ENCODE results near the gene SPRR4.

Gene SPRR4

DNA sequence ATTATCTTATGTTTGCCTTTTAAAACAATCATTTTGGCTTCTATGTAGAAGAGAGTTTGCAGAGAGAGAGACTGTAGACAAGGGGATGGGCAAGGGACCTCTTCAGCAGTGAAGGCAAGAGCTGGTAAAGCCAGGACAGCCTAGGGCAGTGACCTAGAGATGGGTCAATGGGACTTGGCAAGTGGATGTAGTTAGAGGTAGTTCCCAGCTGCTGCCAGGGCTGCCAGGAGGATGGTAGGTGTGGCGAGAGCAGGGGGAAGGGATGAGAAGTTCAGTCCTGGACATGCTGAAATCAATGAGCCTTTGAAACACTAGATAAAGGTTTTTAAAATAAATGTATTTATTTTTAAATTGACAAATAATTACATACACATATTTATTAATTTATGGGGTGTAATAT lies 29.8 kb upstream of the SPRR4 start:
- in situ Hi-C loops (cut with MboI; ENCODE audit: low sequenced_read_pairs, unreplicated experiment): loop anchor here (25.0 kb wide), 1 partner anchor 278 kb away; the partner anchor contains the start of gene LCE2D
- no peak for DNase-seq (ENCODE audit: low spot score)
- TF ChIP-seq, protein P1, sequence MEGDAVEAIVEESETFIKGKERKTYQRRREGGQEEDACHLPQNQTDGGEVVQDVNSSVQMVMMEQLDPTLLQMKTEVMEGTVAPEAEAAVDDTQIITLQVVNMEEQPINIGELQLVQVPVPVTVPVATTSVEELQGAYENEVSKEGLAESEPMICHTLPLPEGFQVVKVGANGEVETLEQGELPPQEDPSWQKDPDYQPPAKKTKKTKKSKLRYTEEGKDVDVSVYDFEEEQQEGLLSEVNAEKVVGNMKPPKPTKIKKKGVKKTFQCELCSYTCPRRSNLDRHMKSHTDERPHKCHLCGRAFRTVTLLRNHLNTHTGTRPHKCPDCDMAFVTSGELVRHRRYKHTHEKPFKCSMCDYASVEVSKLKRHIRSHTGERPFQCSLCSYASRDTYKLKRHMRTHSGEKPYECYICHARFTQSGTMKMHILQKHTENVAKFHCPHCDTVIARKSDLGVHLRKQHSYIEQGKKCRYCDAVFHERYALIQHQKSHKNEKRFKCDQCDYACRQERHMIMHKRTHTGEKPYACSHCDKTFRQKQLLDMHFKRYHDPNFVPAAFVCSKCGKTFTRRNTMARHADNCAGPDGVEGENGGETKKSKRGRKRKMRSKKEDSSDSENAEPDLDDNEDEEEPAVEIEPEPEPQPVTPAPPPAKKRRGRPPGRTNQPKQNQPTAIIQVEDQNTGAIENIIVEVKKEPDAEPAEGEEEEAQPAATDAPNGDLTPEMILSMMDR (IDR thresholded peaks at IDR 0.05; ENCODE audit: borderline replicate concordance, control extremely low read depth, extremely low read depth, insufficient read depth, missing control alignments): no peak

DNA sequence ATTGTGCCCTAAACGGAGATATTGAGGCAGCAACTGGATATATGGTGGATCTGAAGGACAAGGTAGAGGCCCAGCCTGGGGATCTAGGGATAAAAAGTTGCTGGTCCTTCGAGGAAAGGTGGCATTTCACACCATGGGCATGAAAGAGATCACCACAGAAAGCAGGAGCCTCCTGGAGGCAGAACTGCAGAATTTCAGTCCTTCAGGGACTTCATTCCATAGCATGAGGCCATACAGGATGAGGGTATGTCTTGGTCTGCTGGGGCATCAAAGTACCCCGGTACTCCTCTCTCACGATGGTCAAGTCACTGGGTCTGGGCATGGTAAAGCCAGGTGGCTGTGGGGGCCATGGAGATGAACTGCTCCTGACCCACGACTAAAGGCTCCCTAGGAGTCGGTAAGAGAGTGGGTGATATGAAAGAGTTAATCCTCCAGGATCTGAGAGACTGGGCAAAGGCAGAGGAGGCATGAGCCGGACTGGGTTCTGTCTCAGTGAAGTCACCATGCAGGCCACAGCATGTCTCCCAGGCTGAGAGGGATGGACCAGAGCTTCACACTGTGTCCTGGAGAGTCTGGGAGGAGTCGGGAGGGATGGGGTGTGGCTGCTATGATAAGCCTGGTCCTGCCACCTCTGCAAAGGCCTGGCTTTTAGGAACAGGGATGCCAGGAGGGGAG lies 29.3 kb upstream of the SPRR4 start:
- in situ Hi-C loops (cut with MboI; ENCODE audit: low sequenced_read_pairs, unreplicated experiment): loop anchor here (25.0 kb wide), 1 partner anchor 279 kb away; the partner anchor contains the start of gene LCE2D
- TF ChIP-seq, protein P1 (IDR thresholded peaks at IDR 0.05; ENCODE audit: borderline replicate concordance, control extremely low read depth, extremely low read depth, insufficient read depth, missing control alignments): no peak
- DNase-seq (ENCODE audit: low spot score): no peak

DNA sequence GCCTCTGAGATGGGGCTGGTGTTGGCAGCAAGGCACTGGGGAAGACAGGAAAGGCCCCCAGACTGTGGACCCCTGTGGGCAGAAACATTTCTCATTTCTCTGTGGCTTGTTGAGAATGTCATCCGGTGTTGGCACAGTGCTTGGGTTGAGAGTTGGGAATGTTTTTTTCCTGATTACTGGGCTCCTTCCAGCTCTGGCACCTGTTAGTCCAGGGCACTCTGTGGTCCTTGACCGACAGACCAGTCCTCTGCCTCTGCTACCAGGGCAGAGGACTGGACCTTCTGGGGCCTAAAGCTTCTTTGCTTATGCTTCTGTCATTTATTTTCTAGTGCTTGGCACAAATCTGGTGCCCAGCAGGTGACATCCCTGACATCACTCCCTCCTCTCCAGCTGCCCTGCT lies 28.3 kb upstream of the SPRR4 start:
- in situ Hi-C loops (cut with MboI; ENCODE audit: low sequenced_read_pairs, unreplicated experiment): loop anchor here (25.0 kb wide), 1 partner anchor 280 kb away; the partner anchor contains the start of gene LCE2D
- no peak for DNase-seq (ENCODE audit: low spot score)
- TF ChIP-seq, protein P1 (IDR thresholded peaks at IDR 0.05; ENCODE audit: borderline replicate concordance, control extremely low read depth, extremely low read depth, insufficient read depth, missing control alignments): no peak

DNA sequence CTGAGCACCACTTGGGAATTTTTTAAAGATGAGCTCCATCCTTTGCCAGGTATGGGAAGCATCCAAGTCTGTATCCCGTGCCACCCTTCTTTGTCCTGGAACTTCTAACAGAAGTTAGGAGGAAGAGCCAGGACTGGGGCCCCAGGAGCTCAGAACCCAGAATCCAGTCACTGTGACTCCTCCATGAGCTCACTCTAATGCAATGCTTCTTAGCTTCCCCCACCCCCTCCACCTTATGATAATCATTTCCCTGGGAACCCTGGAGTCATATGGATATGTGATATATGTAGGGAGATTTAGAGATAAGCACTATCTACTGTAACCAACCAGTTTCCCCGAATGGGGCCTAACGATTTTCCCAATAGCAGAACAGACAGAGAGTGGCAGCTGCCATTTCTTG lies 24.2 kb upstream of the SPRR4 start:
- in situ Hi-C loops (cut with MboI; ENCODE audit: low sequenced_read_pairs, unreplicated experiment): loop anchor here (25.0 kb wide), 1 partner anchor 284 kb away; the partner anchor contains the start of gene LCE2D
- DNase-seq (ENCODE audit: low spot score): no peak
- TF ChIP-seq, protein P1 (IDR thresholded peaks at IDR 0.05; ENCODE audit: borderline replicate concordance, control extremely low read depth, extremely low read depth, insufficient read depth, missing control alignments): no peak

DNA sequence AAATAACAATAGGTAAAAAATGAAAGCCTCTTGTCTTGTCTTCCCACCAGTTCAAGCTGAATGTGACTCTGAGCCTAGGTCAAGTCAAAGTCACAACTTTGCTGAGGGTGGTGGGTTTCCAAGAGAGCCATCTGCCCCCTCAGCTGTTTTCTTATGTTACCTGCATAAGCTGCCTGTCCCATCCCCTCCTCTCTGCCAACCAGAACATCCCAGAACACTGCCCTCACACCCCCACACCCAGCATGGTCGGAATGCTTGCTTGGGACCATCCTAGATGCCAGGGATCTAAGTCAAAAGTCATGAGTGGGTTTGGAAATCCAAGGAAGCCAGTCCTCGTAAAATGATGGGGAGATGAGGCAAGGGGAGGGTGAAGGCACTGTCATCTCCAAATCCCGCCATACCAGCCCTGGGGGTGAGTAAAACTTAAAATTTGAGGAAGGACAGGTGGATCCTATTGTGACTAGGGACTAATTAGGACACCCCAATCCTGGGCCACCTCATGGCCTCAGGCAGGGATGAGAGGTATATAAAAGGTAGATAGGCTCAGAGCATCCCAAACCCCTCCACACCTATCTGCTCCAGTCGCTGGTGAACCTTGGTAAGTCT lies 23.7 kb upstream of the SPRR4 start, which contains the start of gene SPRR5:
TSS of gene SPRR5 (plus strand) at position 556 of the 606 bp plus-strand sequence. CDS start 1,349 bp downstream, outside the sequence.
- DNase-seq (ENCODE audit: low spot score): no peak
- TF ChIP-seq, protein P1 (IDR thresholded peaks at IDR 0.05; ENCODE audit: borderline replicate concordance, control extremely low read depth, extremely low read depth, insufficient read depth, missing control alignments): no peak
- in situ Hi-C loops (cut with MboI; ENCODE audit: low sequenced_read_pairs, unreplicated experiment): loop anchor here (25.0 kb wide), 1 partner anchor 284 kb away; the partner anchor contains the start of gene LCE2D

DNA sequence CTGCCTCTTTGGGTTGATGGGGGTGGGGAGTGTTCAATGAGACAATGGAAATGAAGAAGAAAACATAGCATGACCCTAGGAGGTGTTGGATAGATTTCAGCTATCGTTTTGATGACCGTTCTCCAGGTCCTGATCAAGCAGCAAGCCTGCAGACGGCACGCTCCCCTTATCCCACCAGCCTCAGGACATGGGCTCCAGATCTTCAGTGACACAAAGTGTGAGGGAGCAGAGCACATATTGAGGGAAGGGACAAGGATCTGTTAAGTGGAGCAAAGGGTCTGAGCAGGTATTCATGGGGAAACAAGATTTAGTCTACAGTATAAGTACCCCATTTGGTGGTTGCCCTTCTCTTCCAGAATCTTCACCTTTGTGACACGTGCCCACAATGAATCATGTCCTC lies 18.7 kb upstream of the SPRR4 start:
- in situ Hi-C loops (cut with MboI; ENCODE audit: low sequenced_read_pairs, unreplicated experiment): loop anchor here (25.0 kb wide), 1 partner anchor 236 kb away; no protein-coding TSS in a partner anchor
- TF ChIP-seq, protein P1 (IDR thresholded peaks at IDR 0.05; ENCODE audit: borderline replicate concordance, control extremely low read depth, extremely low read depth, insufficient read depth, missing control alignments): no peak
- DNase-seq (ENCODE audit: low spot score): no peak
